GM23338 (cell line): ENCODE results near the gene PARVB. TPM values are rescaled to one million over a fixed set of nuclear protein-coding genes. Genes with fewer than 3 reads are reported as not detected.

ENCODE experiments used
- ATAC-seq: fragments of 200-7000 bp; cut with Tn5 transposase; 3 replicates; pipeline ENCODE4 v1.9.1; 2020
- DNase-seq: peaks from one replicate; pipeline ENCODE4 v3.0.0-alpha.2; 2015; ENCODE audit warnings: low spot score
- H2AFZ ChIP-seq: fragments of 200-600 bp; sonication (generic); 2 replicates; pipeline ENCODE4 v1.8.0; 2016; ENCODE audit warnings: antibody characterized with exemption, mild to moderate bottlenecking, moderate library complexity
- H3F3A ChIP-seq: fragments of 200-600 bp; sonication (generic); replicated peaks from 2 replicates; pipeline ENCODE4 v1.8.0; 2017; ENCODE audit warnings: antibody characterized with exemption, mixed run types, low read depth
- H3K27ac ChIP-seq: fragments of 200-600 bp; sonication (generic); 2 replicates; pipeline ENCODE4 v1.6.1; 2016; ENCODE audit warnings: low read depth
- H3K27me3 ChIP-seq: fragments of 200-600 bp; sonication (generic); 2 replicates; pipeline ENCODE4 v1.8.0; 2016; ENCODE audit warnings: mild to moderate bottlenecking, mixed run types, moderate library complexity; ENCODE audit not compliant: insufficient read depth
- H3K36me3 ChIP-seq: fragments of 200-600 bp; sonication (generic); 2 replicates; pipeline ENCODE4 v1.8.0; 2016; ENCODE audit warnings: mild to moderate bottlenecking; ENCODE audit not compliant: insufficient read depth
- H3K4me1 ChIP-seq: fragments of 200-600 bp; sonication (generic); 2 replicates; pipeline ENCODE4 v1.8.0; 2016; ENCODE audit warnings: mild to moderate bottlenecking, moderate library complexity; ENCODE audit not compliant: insufficient read depth
- H3K4me2 ChIP-seq: fragments of 200-600 bp; sonication (generic); 2 replicates; pipeline ENCODE4 v1.7.1; 2017; ENCODE audit warnings: mixed run types
- H3K4me3 ChIP-seq: fragments of 200-600 bp; sonication (generic); 2 replicates; pipeline ENCODE4 v1.6.1; 2016; ENCODE audit warnings: mixed run types
- H3K79me2 ChIP-seq: fragments of 200-600 bp; sonication (generic); replicated peaks from 2 replicates; pipeline ENCODE4 v1.8.0; 2017; ENCODE audit warnings: mild to moderate bottlenecking; ENCODE audit not compliant: insufficient read depth
- H3K9me2 ChIP-seq: fragments of 200-600 bp; sonication (generic); 2 replicates; pipeline ENCODE4 v1.8.0; 2017; ENCODE audit not compliant: insufficient read depth
- H4K20me1 ChIP-seq: fragments of 200-600 bp; sonication (generic); replicated peaks from 2 replicates; pipeline ENCODE4 v1.8.0; 2017; ENCODE audit warnings: mild to moderate bottlenecking; ENCODE audit not compliant: insufficient read depth
- H3K27ac Mint-ChIP-seq: 2 replicates; pipeline ENCODE4 v1.8.0; 2020; ENCODE audit warnings: inconsistent platforms, mild to moderate bottlenecking, moderate library complexity, mixed read lengths
- H3K27me3 Mint-ChIP-seq: 3 replicates; pipeline ENCODE4 v1.8.0; 2022; ENCODE audit warnings: low read depth, mild to moderate bottlenecking, moderate library complexity, mixed read lengths, inconsistent platforms; ENCODE audit not compliant: insufficient read depth, poor library complexity
- H3K36me3 Mint-ChIP-seq: 3 replicates; pipeline ENCODE4 v1.8.0; 2021; ENCODE audit warnings: low read depth, mild to moderate bottlenecking, inconsistent platforms, moderate library complexity, mixed read lengths
- H3K4me1 Mint-ChIP-seq: 3 replicates; pipeline ENCODE4 v1.8.0; 2020; ENCODE audit warnings: mild to moderate bottlenecking, inconsistent platforms, mixed read lengths
- H3K4me3 Mint-ChIP-seq: 3 replicates; pipeline ENCODE4 v1.8.0; 2021; ENCODE audit warnings: moderate library complexity, mild to moderate bottlenecking, inconsistent platforms, mixed read lengths
- H3K9me3 Mint-ChIP-seq: 3 replicates; pipeline ENCODE4 v1.8.0; 2020; ENCODE audit warnings: moderate library complexity, mild to moderate bottlenecking, inconsistent platforms, mixed read lengths
- CREB1 ChIP-seq: fragments of 250-450 bp; sonication (Bioruptor Pico); IDR thresholded peaks from 2 replicates; pipeline ENCODE4 v1.5.0; 2020; ENCODE audit warnings: low read depth, mild to moderate bottlenecking, moderate library complexity
- EZH2 ChIP-seq: fragments of 200-600 bp; sonication (generic); IDR thresholded peaks from one replicate; pipeline ENCODE4 v1.8.0; 2017; ENCODE audit warnings: antibody characterized with exemption, mild to moderate bottlenecking, low read depth; ENCODE audit not compliant: unreplicated experiment
- EZH2phosphoT487 ChIP-seq: fragments of 200-600 bp; sonication (generic); IDR thresholded peaks from one replicate; pipeline ENCODE4 v1.8.1; 2018; ENCODE audit warnings: antibody characterized with exemption; ENCODE audit not compliant: unreplicated experiment
- JUNB ChIP-seq: IDR thresholded peaks from one replicate; pipeline ENCODE4 v1.6.1; 2016; ENCODE audit warnings: antibody characterized with exemption; ENCODE audit not compliant: unreplicated experiment
- NANOG ChIP-seq: IDR thresholded peaks from 2 replicates; pipeline ENCODE4 v1.6.1; 2016; ENCODE audit warnings: antibody characterized with exemption, borderline replicate concordance
- POLR2AphosphoS5 ChIP-seq: IDR thresholded peaks from 2 replicates; pipeline ENCODE4 v1.6.1; 2016; ENCODE audit warnings: antibody characterized with exemption, low read depth
- STAT1 ChIP-seq: IDR thresholded peaks from one replicate; pipeline ENCODE4 v1.6.1; 2016; ENCODE audit warnings: antibody characterized with exemption; ENCODE audit not compliant: unreplicated experiment
- ZNF114 ChIP-seq: fragments of 250-450 bp; sonication (Bioruptor Pico); IDR thresholded peaks from 2 replicates; pipeline ENCODE4 v1.5.0; 2020; ENCODE audit warnings: mild to moderate bottlenecking, moderate library complexity
- ZNF331 ChIP-seq: fragments of 250-450 bp; sonication (Bioruptor Pico); IDR thresholded peaks from 2 replicates; pipeline ENCODE4 v1.5.0; 2020; ENCODE audit warnings: low read depth, mild to moderate bottlenecking, moderate library complexity
- polyA plus RNA-seq: library from polyadenylated mRNA; unstranded; fragments of >200 nt; fragmentation: Nextera tagmentation; extraction: Ambion mirVana; gene quantifications from 2 replicates; pipeline ENCODE4 v1.2.1, GENCODE V29; 2016
- total RNA-seq: library from RNA; depleted of rRNA; stranded (reverse); fragments of >200 nt; shearing (Covaris generic); gene quantifications from 2 replicates; pipeline ENCODE4 v1.2.3, GENCODE V29; 2014
- TF ChIP-seq, protein P1 (sequence below): IDR thresholded peaks from one replicate; pipeline ENCODE4 v1.6.1; 2018; ENCODE audit warnings: antibody characterized with exemption; ENCODE audit not compliant: unreplicated experiment
- TF ChIP-seq, protein P2 (sequence below): fragments of 250-450 bp; sonication (Bioruptor Pico); IDR thresholded peaks from 2 replicates; pipeline ENCODE4 v1.5.0; 2020; ENCODE audit warnings: mild to moderate bottlenecking, moderate library complexity
- TF ChIP-seq, protein P3 (sequence below): IDR thresholded peaks from 2 replicates; pipeline ENCODE4 v1.6.1; 2016; ENCODE audit warnings: antibody characterized with exemption
- TF ChIP-seq, protein P4 (sequence below), 2 experiments: fragments of 200-600 bp in 1 of 2; sonication (generic) in 1 of 2; conservative IDR thresholded peaks; 2 replicates each; pipeline versions ENCODE4 v1.5.1 to v1.6.1; 2016 to 2017; ENCODE audit warnings: antibody characterized with exemption in 2 of 2, low read depth in 2 of 2, mild to moderate bottlenecking in 2 of 2, moderate library complexity in 1 of 2

PARVB gene
- total and polyA plus RNA-seq, 2 experiments from 2014 or later: 4.3 to 7.7 TPM

DNA sequence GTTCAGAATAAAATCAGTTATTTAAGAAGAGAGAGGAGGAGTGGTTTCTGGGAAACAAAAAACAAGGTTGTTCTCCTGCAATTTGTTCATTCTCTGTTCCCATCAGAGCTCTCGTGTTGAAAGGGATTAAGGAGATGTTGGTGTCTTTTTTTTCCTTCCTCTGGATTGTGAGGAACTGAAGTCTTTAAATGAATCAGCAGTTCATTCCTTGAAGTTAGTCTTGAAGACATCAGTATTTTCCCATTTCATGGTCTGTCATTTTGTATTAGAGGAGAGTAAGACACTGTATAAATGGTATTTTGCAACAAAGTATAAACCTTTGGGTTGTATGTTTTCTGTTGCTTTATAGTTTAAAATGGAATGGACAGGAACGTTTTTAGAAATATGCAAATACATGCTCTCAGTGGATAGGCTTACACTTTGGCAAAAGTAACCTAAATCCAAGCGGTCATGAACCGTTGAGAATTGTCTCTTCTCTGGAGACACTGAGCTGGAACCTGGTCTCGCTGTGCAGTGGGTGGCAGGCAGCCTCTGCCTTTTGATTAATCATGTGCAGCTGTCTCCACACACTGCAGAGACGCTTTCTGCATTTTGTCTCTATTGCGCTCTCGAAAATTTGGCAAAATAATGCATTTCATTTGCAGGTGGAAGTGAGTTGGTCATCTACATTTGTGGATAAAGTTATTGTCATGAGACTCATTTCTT lies 35.8 kb upstream of the PARVB start:
- ATAC-seq (no peak), DNase-seq (no peak)
- H3K4me1 ChIP-seq: no peaks in the 10 kb centered on the region
- H3K4me1 Mint-ChIP-seq: peaks cover under 1% of the 10 kb centered on the region; the same call in 2 of the 3 replicates
- peaks cover 70% of the 10 kb centered on the region for H3K36me3 Mint-ChIP-seq
- no peak overlapping the region for H3K4me3 Mint-ChIP-seq
- H4K20me1 ChIP-seq: no peaks in the 10 kb centered on the region; the same call in none of the 2 replicates
- no peak overlapping the region for H3K4me3 ChIP-seq
- TF ChIP-seq, protein P1, sequence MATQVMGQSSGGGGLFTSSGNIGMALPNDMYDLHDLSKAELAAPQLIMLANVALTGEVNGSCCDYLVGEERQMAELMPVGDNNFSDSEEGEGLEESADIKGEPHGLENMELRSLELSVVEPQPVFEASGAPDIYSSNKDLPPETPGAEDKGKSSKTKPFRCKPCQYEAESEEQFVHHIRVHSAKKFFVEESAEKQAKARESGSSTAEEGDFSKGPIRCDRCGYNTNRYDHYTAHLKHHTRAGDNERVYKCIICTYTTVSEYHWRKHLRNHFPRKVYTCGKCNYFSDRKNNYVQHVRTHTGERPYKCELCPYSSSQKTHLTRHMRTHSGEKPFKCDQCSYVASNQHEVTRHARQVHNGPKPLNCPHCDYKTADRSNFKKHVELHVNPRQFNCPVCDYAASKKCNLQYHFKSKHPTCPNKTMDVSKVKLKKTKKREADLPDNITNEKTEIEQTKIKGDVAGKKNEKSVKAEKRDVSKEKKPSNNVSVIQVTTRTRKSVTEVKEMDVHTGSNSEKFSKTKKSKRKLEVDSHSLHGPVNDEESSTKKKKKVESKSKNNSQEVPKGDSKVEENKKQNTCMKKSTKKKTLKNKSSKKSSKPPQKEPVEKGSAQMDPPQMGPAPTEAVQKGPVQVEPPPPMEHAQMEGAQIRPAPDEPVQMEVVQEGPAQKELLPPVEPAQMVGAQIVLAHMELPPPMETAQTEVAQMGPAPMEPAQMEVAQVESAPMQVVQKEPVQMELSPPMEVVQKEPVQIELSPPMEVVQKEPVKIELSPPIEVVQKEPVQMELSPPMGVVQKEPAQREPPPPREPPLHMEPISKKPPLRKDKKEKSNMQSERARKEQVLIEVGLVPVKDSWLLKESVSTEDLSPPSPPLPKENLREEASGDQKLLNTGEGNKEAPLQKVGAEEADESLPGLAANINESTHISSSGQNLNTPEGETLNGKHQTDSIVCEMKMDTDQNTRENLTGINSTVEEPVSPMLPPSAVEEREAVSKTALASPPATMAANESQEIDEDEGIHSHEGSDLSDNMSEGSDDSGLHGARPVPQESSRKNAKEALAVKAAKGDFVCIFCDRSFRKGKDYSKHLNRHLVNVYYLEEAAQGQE: no peak
- TF ChIP-seq POLR2AphosphoS5 (no peak), CREB1 (CRISPR knock-in tag) (no peak), NANOG (no peak), STAT1 (no peak), ZNF114 (no peak), ZNF331 (CRISPR knock-in tag) (no peak), EZH2 (no peak), EZH2phosphoT487 (no peak), JUNB (no peak)
- TF ChIP-seq, protein P2, sequence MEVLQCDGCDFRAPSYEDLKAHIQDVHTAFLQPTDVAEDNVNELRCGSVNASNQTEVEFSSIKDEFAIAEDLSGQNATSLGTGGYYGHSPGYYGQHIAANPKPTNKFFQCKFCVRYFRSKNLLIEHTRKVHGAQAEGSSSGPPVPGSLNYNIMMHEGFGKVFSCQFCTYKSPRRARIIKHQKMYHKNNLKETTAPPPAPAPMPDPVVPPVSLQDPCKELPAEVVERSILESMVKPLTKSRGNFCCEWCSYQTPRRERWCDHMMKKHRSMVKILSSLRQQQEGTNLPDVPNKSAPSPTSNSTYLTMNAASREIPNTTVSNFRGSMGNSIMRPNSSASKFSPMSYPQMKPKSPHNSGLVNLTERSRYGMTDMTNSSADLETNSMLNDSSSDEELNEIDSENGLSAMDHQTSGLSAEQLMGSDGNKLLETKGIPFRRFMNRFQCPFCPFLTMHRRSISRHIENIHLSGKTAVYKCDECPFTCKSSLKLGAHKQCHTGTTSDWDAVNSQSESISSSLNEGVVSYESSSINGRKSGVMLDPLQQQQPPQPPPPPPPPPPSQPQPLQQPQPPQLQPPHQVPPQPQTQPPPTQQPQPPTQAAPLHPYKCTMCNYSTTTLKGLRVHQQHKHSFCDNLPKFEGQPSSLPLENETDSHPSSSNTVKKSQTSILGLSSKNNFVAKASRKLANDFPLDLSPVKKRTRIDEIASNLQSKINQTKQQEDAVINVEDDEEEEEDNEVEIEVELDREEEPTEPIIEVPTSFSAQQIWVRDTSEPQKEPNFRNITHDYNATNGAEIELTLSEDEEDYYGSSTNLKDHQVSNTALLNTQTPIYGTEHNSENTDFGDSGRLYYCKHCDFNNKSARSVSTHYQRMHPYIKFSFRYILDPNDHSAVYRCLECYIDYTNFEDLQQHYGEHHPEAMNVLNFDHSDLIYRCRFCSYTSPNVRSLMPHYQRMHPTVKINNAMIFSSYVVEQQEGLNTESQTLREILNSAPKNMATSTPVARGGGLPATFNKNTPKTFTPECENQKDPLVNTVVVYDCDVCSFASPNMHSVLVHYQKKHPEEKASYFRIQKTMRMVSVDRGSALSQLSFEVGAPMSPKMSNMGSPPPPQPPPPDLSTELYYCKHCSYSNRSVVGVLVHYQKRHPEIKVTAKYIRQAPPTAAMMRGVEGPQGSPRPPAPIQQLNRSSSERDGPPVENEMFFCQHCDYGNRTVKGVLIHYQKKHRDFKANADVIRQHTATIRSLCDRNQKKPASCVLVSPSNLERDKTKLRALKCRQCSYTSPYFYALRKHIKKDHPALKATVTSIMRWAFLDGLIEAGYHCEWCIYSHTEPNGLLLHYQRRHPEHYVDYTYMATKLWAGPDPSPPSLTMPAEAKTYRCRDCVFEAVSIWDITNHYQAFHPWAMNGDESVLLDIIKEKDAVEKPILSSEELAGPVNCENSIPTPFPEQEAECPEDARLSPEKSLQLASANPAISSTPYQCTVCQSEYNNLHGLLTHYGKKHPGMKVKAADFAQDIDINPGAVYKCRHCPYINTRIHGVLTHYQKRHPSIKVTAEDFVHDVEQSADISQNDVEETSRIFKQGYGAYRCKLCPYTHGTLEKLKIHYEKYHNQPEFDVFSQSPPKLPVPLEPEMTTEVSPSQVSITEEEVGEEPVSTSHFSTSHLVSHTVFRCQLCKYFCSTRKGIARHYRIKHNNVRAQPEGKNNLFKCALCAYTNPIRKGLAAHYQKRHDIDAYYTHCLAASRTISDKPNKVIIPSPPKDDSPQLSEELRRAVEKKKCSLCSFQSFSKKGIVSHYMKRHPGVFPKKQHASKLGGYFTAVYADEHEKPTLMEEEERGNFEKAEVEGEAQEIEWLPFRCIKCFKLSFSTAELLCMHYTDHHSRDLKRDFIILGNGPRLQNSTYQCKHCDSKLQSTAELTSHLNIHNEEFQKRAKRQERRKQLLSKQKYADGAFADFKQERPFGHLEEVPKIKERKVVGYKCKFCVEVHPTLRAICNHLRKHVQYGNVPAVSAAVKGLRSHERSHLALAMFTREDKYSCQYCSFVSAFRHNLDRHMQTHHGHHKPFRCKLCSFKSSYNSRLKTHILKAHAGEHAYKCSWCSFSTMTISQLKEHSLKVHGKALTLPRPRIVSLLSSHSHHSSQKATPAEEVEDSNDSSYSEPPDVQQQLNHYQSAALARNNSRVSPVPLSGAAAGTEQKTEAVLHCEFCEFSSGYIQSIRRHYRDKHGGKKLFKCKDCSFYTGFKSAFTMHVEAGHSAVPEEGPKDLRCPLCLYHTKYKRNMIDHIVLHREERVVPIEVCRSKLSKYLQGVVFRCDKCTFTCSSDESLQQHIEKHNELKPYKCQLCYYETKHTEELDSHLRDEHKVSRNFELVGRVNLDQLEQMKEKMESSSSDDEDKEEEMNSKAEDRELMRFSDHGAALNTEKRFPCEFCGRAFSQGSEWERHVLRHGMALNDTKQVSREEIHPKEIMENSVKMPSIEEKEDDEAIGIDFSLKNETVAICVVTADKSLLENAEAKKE (CRISPR knock-in tag): no peak
- TF ChIP-seq, protein P3, sequence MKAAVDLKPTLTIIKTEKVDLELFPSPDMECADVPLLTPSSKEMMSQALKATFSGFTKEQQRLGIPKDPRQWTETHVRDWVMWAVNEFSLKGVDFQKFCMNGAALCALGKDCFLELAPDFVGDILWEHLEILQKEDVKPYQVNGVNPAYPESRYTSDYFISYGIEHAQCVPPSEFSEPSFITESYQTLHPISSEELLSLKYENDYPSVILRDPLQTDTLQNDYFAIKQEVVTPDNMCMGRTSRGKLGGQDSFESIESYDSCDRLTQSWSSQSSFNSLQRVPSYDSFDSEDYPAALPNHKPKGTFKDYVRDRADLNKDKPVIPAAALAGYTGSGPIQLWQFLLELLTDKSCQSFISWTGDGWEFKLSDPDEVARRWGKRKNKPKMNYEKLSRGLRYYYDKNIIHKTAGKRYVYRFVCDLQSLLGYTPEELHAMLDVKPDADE: no peak
- TF ChIP-seq, protein P4, sequence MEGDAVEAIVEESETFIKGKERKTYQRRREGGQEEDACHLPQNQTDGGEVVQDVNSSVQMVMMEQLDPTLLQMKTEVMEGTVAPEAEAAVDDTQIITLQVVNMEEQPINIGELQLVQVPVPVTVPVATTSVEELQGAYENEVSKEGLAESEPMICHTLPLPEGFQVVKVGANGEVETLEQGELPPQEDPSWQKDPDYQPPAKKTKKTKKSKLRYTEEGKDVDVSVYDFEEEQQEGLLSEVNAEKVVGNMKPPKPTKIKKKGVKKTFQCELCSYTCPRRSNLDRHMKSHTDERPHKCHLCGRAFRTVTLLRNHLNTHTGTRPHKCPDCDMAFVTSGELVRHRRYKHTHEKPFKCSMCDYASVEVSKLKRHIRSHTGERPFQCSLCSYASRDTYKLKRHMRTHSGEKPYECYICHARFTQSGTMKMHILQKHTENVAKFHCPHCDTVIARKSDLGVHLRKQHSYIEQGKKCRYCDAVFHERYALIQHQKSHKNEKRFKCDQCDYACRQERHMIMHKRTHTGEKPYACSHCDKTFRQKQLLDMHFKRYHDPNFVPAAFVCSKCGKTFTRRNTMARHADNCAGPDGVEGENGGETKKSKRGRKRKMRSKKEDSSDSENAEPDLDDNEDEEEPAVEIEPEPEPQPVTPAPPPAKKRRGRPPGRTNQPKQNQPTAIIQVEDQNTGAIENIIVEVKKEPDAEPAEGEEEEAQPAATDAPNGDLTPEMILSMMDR (conservative IDR thresholded peaks at IDR 0.05; ENCODE audit: low read depth in 2 of 2): no peak
- no peak overlapping the region for H3K4me2 ChIP-seq
- peaks cover 5% of the 10 kb centered on the region; the same call in 1 of the 2 replicates for H3K36me3 ChIP-seq
- H3K27ac Mint-ChIP-seq: no peak overlapping the region
- H3K9me3 Mint-ChIP-seq: no peaks in the 10 kb centered on the region
- peaks cover 6% of the 10 kb centered on the region for H3K27me3 Mint-ChIP-seq
- H3F3A ChIP-seq: 0 out of 2 replicates have a peak, but pooled peaks cover 4% of the 10 kb centered on the region
- no peak overlapping the region for H3K27ac ChIP-seq
- no peaks in the 10 kb centered on the region for H3K9me2 ChIP-seq
- H3K79me2 ChIP-seq: no peaks in the 10 kb centered on the region
- no peaks in the 10 kb centered on the region for H3K27me3 ChIP-seq
- H2AFZ ChIP-seq: no peak overlapping the region
